A673 (cell line): ENCODE data around the gene RASGRF1. TPM values are rescaled to one million over a fixed set of nuclear protein-coding genes. Genes with fewer than 3 reads are reported as not detected.

Experiments
- BruUV-seq: library from RNA; stranded (reverse); fragments of 400-500 nt; replicated peaks from 2 replicates; lab custom pipeline; 2021; lab: Mats Ljungman, UMichigan
- CTCF ChIA-PET: fragments of 300-600 bp; sonication (Branson Sonifier 250); formaldehyde crosslinking; loops from one replicate; lab custom pipeline; 2022; ENCODE audit warnings: antibody characterized with exemption; lab: Charles Lee
- POLR2A ChIA-PET: fragments of 300-600 bp; sonication (Branson Sonifier 250); formaldehyde crosslinking; loops from one replicate; lab custom pipeline; 2022; ENCODE audit warnings: antibody characterized with exemption; ENCODE audit not compliant: low non-redundant PET; lab: Charles Lee
- DNase-seq: peaks from one replicate; pipeline ENCODE4 v3.0.0-alpha.2; 2015; ENCODE audit warnings: low spot score
- H3K27ac ChIP-seq: fragments of 200-600 bp; sonication (generic); 2 replicates; pipeline ENCODE4 v1.5.1; 2016; ENCODE audit warnings: mixed run types, low read depth, mild to moderate bottlenecking, mixed read lengths, antibody characterized with exemption, low read length; ENCODE audit not compliant: poor library complexity, severe bottlenecking
- H3K27me3 ChIP-seq: fragments of 200-600 bp; sonication (generic); replicated peaks from 2 replicates; pipeline ENCODE4 v1.6.1; 2017; ENCODE audit warnings: mixed run types, low read depth, mild to moderate bottlenecking, mixed read lengths, antibody characterized with exemption, low read length; ENCODE audit not compliant: insufficient read depth, poor library complexity
- H3K36me3 ChIP-seq: fragments of 200-600 bp; sonication (generic); 2 replicates; pipeline ENCODE4 v1.6.1; 2016; ENCODE audit warnings: mixed run types, mild to moderate bottlenecking, mixed read lengths, antibody characterized with exemption, low read length; ENCODE audit not compliant: insufficient read depth, poor library complexity, severe bottlenecking
- H3K4me1 ChIP-seq: fragments of 200-600 bp; sonication (generic); 2 replicates; pipeline ENCODE4 v1.6.1; 2017; ENCODE audit warnings: mixed run types, mild to moderate bottlenecking, mixed read lengths, antibody characterized with exemption, low read length; ENCODE audit not compliant: insufficient read depth, poor library complexity, severe bottlenecking
- H3K4me3 ChIP-seq: fragments of 200-600 bp; sonication (generic); 2 replicates; pipeline ENCODE4 v1.5.1; 2016; ENCODE audit warnings: low read depth, mixed run types, mild to moderate bottlenecking, mixed read lengths, low read length; ENCODE audit not compliant: poor library complexity, severe bottlenecking
- H3K9me3 ChIP-seq: fragments of 200-600 bp; sonication (generic); 2 replicates; pipeline ENCODE4 v1.6.1; 2016; ENCODE audit warnings: mixed run types, low read depth, mild to moderate bottlenecking, mixed read lengths, antibody characterized with exemption, low read length; ENCODE audit not compliant: poor library complexity, severe bottlenecking
- CTCF ChIP-seq: fragments of 300-800, 200-600 bp; sonication (generic); conservative IDR thresholded peaks from 2 replicates; pipeline ENCODE4 v1.5.1; 2017; ENCODE audit warnings: low read depth, mild to moderate bottlenecking, antibody characterized with exemption, low read length, moderate library complexity, mixed read lengths
- EZH2 ChIP-seq: fragments of 200-600 bp; sonication (generic); IDR thresholded peaks from 2 replicates; pipeline ENCODE4 v1.6.1; 2017; ENCODE audit warnings: borderline replicate concordance, low read depth, mild to moderate bottlenecking, mixed read lengths, antibody characterized with exemption, low read length; ENCODE audit not compliant: poor library complexity, severe bottlenecking
- intact Hi-C: fragments of 100-400 bp; cut with micrococcal nuclease; formaldehyde crosslinking; loops from one replicate; pipeline ENCODE4 v1.10.0; 2022; ENCODE audit not compliant: unreplicated experiment
- total RNA-seq: library from RNA; stranded (reverse); gene quantifications from 2 replicates; pipeline ENCODE4 v1.2.3, GENCODE V29; 2021

RASGRF1 gene
- total RNA-seq, 1 experiment from 2014 or later, result 0.73 TPM

DNA sequence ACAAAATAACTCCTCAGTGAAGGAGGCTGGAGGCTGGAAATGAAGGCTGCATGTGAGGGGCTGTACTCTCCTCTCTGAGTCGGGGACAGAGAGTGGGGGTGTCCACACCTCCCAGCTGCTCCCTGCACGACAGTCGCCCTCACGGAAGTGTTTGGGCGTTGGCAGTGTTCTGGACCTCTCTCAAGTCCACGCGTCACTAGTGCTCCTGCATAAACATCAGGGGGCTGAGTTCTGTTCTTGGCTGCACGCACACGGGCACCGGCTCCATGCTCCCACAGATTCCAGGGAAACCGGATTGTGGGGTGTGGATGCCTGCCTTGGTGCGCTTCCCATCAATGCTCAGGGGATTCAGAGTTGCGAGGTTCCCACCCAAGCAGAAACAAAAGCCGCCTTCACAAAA lies 7.4 kb downstream of the RASGRF1 start:
- BruUV-seq, result no TSS peak
- CTCF ChIA-PET, result no interaction called here
- DNase-seq, result no peak
- no peak for TF ChIP-seq CTCF
- TF ChIP-seq EZH2, result no peak
- peaks cover 64% of the 10 kb centered on the region for H3K27me3 ChIP-seq
- H3K9me3 ChIP-seq, result no peaks in the 10 kb centered on the region
- no peaks in the 10 kb centered on the region for H3K4me1 ChIP-seq
- intact Hi-C loops, result no loop called here
- no peak overlapping the region for H3K27ac ChIP-seq
- H3K36me3 ChIP-seq, result no peaks in the 10 kb centered on the region
- H3K4me3 ChIP-seq, result no peak overlapping the region
- POLR2A ChIA-PET, result no interaction called here

DNA sequence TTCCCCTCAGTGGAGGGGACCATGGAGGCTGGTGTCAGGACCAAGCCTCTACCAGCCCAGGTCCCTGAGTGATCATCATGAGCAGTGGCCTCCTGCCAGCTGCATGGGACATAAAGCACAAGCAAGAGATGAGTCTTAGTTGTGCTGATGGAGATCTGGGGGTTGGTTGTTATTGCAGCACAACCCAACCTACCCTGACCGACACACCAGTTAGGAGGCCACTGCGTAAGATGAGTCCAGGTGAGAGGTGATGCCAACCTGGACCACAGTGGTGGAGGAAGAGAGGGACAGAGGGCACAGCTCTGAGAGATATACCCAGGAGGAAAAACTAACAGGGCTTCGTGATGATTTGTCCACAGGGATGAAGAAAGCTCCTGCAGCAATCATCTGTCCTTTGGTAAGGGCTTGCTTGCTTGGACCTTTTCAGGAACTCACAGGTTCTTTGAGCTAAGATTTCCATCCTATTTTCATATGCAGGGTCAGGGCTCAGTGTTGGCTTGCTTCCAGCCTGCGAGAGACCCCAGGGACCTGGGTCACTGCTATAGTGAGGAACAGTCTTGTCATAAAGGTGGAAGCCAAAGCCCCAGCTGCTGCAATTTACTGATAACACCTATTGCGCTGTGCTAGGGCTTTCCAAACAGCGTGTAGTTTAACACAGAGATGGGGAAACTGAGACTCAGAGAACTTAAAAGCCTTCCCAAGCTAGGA lies 8.1 kb downstream of the RASGRF1 start:
- ChIA-PET POLR2A (no interaction called here), CTCF (no interaction called here)
- TF ChIP-seq EZH2 (no peak), CTCF (no peak)
- BruUV-seq, result no TSS peak
- no peak overlapping the region for H3K4me3 ChIP-seq
- no peaks in the 10 kb centered on the region for H3K4me1 ChIP-seq
- H3K36me3 ChIP-seq, result no peaks in the 10 kb centered on the region
- DNase-seq, result no peak
- no peaks in the 10 kb centered on the region for H3K9me3 ChIP-seq
- intact Hi-C loops, result no loop called here
- peaks cover 58% of the 10 kb centered on the region for H3K27me3 ChIP-seq
- no peak overlapping the region for H3K27ac ChIP-seq

DNA sequence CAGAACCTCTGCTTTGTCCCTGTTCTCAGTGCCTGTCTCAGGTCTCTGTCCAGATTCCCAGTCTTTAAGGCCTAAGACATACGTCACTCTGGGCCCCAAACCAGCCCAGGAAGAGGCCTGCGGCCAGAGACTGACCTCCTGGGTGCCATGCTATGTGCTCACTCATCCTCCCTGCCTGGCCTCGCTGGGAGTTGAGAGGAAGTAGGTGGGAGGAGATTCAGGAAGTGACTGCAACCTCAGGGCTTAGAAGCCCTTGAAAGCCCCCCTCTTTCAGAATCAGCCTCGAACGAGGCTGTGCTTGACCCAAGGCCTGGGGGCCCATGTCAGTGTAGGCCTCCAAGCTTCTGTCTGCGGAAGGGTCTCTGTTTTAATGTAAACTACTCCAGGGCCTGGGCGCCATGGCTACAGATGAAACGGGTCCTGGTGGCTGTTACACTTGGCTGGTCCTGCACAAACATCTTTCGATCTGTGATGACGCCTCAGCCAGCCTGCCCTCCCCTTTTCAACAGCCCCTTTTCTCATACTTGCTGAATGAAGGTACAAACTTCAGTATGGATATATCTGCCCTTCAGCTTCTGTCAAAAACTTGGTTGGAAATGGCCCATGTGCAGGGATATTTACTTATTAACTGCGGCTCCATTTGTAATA lies 11.7 kb downstream of the RASGRF1 start:
- no peak for TF ChIP-seq EZH2
- no peak for TF ChIP-seq CTCF
- H3K27me3 ChIP-seq, result peaks cover 22% of the 10 kb centered on the region
- POLR2A ChIA-PET, result no interaction called here
- no peak for DNase-seq
- no peak overlapping the region for H3K4me3 ChIP-seq
- H3K27ac ChIP-seq, result no peak overlapping the region
- intact Hi-C loops, result no loop called here
- CTCF ChIA-PET, result no interaction called here
- H3K36me3 ChIP-seq, result no peaks in the 10 kb centered on the region
- no peaks in the 10 kb centered on the region for H3K9me3 ChIP-seq
- no TSS peak for BruUV-seq
- no peaks in the 10 kb centered on the region for H3K4me1 ChIP-seq
